Thyroid gland (tissue), 4 donors: ENCODE data around the gene SPOP.

Experiments used
- CTCF ChIP-seq, 6 experiments: fragments of 200-600 bp in 3 of 6; fragments of 450-650 bp in 3 of 6; sonication (generic) in 3 of 6; IDR thresholded peaks; one replicate each; pipeline ENCODE4 v1.5.1; 2016 to 2019; ENCODE audit warnings: antibody characterized with exemption in 6 of 6, mild to moderate bottlenecking in 2 of 6, inconsistent platforms in 1 of 6, moderate library complexity in 1 of 6
- POLR2A ChIP-seq, 2 donors: fragments of 450-650 bp; IDR thresholded peaks; one replicate each; pipeline ENCODE4 v1.6.1; 2017; ENCODE audit warnings: antibody characterized with exemption in 2 of 2, mild to moderate bottlenecking in 2 of 2, moderate library complexity in 1 of 2

GRCh38 chr17:49574323-49574781 lies 103.5 kb downstream of the SPOP start:
- no peak for TF ChIP-seq CTCF (IDR thresholded peaks at IDR 0.05)
- TF ChIP-seq POLR2A (IDR thresholded peaks at IDR 0.05) = no peak
